ENCODE measurements around the gene MLXIPL.

The MLXIPL gene

DNA sequence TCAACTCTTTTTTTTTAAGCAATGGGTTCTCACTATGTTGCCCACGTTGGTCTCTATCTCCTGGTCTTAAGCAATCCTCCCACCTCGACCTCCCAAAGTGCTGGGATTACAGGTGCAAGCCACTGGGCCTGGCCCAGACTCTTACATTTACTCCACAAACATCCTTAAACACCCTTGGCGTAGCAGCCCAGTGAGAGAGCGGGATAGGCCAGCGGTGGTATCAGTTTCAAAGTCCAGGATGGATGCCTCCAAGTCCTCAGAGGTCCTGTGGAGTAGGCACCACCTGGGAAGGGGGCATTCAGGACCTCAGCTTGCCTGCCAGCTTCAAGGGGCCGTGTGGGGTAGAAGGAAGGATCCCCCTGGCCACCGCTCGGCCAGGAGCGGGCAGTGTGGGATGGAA, 25.3 kb upstream of the MLXIPL start:
- Mint-ChIP-seq H3K4me1 (ENCODE audit: low read depth) (peaks cover 7% of the 10 kb centered on the region), H3K27me3 (peaks cover 76% of the 10 kb centered on the region), H3K27ac (no peak overlapping the region), H3K9me3 (no peaks in the 10 kb centered on the region), H3K4me3 (no peak overlapping the region), H3K36me3 (ENCODE audit: low read depth) (no peaks in the 10 kb centered on the region)
- DNase-seq: no peak

DNA sequence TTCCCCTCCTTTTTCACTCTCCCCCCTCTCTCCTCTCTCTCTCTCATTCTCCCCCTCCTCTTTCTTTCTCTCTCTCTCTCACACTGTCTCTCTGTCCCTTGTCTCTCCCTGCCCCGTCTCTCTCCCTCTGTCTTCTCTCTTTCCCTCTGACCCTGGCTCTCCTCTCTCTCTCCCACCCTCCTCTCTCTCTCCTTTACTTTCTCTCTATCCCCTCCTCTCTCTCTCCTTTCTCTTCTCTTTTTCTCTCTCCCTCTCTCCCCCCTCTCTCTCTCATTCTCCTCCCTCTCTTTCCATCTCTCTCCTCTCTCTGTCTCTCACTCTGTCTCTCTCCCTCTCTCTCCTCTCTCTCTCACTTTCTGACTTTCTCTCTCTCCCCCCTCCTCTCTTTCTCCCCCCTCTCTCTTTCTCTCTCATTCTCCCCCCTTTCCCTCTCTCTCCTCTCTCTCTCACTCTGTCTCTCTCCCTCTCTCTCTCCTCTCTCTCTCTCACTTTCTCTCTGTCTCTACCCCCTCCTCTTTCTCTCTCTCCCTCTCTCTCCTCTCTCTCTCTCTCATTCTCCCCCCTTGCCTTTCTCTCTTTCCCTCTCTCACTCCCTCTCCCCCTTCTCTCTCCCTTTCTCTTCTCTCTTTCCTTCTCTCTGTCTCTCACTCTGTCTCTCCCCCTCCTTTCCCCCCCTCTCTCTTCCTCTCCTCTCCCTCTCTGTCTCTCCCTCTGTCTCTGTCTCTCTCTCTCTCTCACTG, 24.4 kb upstream of the MLXIPL start:
- Mint-ChIP-seq H3K36me3 (ENCODE audit: low read depth) (no peaks in the 10 kb centered on the region), H3K27me3 (peaks cover 79% of the 10 kb centered on the region), H3K4me1 (ENCODE audit: low read depth) (peaks cover 7% of the 10 kb centered on the region), H3K4me3 (no peak overlapping the region), H3K27ac (no peak overlapping the region), H3K9me3 (no peaks in the 10 kb centered on the region)
- DNase-seq: no peak

DNA sequence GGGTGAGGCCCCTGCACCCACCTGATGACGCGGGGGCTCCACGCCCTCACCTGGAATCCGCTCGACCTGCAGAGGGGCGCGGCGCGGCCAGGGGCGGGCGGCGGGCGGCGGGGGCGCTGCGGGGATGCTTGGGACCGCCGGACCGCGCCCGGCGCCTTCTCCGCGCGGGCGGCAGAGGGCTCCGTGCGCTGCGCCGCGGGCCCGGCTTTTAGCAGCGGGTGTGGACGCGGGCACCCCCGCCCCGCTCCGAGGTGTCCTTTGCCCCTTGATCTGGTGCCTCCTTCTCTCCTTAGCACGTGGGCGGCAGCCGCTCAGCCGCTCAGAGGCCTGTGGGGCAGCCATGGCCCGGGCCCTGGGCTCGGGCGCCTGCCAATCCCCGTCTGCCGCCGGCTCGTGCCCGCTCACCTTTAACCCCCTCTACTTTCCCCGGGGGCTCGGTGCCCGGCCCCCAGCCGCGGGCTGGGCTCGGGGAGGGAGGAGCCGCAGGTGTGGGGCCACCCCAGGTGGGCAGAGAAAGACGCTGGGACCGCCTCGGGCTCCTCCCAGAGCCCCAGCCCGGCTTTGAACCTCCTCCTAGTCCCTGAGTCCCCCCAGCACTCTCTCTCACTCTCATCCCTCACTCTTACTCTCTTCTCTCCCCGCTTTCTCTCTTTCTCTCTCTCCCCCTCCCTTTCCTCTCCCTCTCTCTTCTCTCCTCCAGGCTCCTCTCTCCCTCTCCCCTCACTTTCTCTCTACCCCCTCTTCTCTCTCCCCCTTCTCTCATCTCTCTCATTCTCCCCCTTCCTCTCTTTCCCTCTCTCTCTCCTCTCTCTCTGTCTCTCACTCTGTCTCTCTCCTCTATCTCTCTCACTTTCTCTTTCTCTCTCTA, 23.6 kb upstream of the MLXIPL start:
- Mint-ChIP-seq H3K4me3 (peak overlapping the region; percentile 39), H3K36me3 (ENCODE audit: low read depth) (no peaks in the 10 kb centered on the region), H3K27ac (no peak overlapping the region), H3K27me3 (peaks cover 78% of the 10 kb centered on the region), H3K4me1 (ENCODE audit: low read depth) (peaks cover 7% of the 10 kb centered on the region), H3K9me3 (no peaks in the 10 kb centered on the region)
- peak; percentile 61 for DNase-seq

DNA sequence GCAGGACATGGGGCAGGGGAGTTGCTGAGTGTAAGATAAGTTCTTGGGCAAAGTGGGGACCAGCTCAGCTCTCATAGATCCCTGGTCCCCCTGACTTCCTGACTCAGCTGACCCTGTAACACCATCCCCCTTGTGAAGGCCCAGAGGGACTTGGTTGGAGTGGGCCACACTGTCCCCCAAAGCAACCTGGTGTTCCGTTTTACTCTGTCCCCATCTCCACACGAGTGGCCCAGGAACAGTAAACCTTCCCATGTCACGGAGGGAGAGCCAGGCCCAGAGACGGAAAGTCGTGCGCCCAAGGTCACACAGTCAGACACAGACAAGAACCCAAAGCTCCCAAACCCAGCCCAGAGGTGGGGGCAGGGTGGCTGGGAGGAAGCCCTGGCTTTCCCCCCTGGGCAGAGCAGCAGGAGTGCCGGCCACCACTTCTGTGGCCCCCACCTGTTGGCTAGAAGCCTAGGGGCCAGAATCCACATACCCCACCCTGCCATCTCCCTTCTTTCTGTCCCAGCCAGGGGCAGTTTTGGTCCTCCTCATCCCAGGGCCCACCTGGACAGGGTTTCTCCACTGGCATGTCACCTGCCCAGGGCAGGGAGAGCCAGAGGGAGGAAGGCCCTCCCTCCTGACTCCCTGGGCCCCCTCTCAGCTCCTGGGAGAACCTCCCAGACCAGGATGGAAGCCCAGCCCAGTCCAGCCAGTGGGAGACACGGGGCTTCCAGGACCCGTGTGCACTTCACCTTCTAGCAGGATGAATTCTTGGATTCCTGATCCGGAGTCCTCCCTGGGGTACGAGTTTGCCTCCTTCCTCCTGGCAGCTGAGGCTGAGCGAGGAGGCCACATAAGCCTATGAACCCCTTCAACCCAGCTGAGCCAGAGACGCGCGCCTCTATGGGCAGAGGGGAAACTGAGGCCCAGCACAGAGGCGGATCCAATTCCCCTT, 22.7 kb upstream of the MLXIPL start:
- no peaks in the 10 kb centered on the region for H3K9me3 Mint-ChIP-seq
- no peak overlapping the region for H3K27ac Mint-ChIP-seq
- no peak overlapping the region for H3K4me3 Mint-ChIP-seq
- H3K36me3 Mint-ChIP-seq (ENCODE audit: low read depth): no peaks in the 10 kb centered on the region
- DNase-seq: no peak
- peaks cover 76% of the 10 kb centered on the region for H3K27me3 Mint-ChIP-seq
- H3K4me1 Mint-ChIP-seq (ENCODE audit: low read depth): peaks cover 7% of the 10 kb centered on the region

DNA sequence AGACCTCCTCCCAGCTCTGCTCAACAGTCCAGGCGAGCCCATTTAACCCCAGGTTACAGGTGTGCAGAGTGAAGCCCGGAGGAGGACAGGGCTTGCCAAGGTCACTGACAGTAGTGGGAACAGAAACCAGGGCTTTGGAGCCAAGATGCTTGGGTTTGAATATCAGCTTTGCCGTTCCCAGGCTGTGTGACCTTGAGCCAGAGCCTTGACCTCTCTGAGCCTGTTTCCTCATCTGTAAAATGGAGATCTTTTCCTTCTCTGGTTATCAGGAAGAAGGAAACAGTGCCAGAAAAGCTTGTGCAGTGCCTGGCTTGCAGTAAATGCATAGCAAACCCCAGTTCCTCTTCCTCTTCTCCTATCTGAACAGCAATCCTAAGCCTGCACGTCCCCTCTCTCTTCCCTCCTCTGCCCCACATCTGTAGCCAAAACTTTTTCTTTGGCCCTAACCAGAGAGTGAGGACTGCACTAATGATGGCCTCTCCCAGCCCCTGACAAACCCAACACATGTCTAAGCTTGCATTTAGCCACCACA, 21.4 kb upstream of the MLXIPL start:
- no peak overlapping the region for H3K27ac Mint-ChIP-seq
- peaks cover 67% of the 10 kb centered on the region for H3K27me3 Mint-ChIP-seq
- DNase-seq: no peak
- no peaks in the 10 kb centered on the region for H3K36me3 Mint-ChIP-seq (ENCODE audit: low read depth)
- no peaks in the 10 kb centered on the region for H3K9me3 Mint-ChIP-seq
- peaks cover 7% of the 10 kb centered on the region for H3K4me1 Mint-ChIP-seq (ENCODE audit: low read depth)
- no peak overlapping the region for H3K4me3 Mint-ChIP-seq

DNA sequence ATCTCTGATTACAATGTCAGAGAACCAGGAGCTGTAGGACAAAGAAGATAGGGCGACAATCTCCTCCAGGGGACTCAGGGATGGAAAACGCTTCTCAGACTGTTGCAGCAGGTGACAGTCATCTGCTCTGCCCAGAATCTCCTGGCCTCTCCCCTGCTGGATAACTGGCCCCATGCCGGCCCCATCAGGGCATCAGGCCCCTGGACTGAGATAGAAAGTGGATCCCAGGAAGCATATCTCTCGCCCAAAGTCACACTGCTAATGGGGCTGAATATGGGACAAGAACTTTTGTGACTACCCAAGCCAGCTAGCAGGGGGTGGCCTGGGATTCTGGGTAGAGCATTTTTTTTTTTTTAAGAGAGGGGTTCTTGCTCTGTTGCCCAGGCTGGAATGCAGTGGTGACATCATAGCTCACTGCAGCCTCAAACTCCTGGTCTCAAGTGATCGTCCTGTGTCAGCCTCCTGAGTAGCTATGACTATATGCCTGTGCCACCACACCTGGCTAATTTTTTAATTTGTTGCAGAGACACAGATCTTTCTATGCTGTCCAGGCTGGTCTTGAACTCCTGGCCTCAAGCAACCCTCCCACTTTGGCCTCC, 20.5 kb upstream of the MLXIPL start:
- Mint-ChIP-seq H3K27ac (no peak overlapping the region), H3K36me3 (ENCODE audit: low read depth) (no peaks in the 10 kb centered on the region), H3K9me3 (no peaks in the 10 kb centered on the region), H3K4me3 (no peak overlapping the region), H3K4me1 (ENCODE audit: low read depth) (peaks cover 7% of the 10 kb centered on the region), H3K27me3 (peaks cover 58% of the 10 kb centered on the region)
- DNase-seq: no peak

DNA sequence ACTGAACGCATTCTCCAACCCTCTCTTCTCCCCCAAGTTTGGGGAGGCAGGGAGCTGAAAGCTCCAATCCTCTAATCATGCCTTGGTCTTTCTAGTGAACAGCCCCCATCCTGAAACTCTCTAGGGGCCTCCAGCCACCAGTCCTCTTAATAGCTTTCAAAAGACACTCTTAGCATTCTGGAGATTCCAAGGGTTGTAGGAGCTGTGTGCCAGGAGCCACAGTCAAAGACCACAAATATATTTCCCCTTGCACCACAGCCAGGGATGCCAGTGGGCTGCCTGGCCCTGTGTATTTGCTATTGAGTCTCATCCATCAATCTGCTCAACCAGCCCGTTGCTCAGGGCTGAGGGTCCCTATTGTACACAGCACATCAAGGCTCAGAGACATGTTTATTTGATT, 18.5 kb upstream of the MLXIPL start:
- Mint-ChIP-seq H3K9me3 (no peaks in the 10 kb centered on the region), H3K4me1 (ENCODE audit: low read depth) (no peaks in the 10 kb centered on the region), H3K36me3 (ENCODE audit: low read depth) (no peaks in the 10 kb centered on the region), H3K27me3 (peaks cover 39% of the 10 kb centered on the region), H3K4me3 (no peak overlapping the region), H3K27ac (no peak overlapping the region)
- DNase-seq: no peak

DNA sequence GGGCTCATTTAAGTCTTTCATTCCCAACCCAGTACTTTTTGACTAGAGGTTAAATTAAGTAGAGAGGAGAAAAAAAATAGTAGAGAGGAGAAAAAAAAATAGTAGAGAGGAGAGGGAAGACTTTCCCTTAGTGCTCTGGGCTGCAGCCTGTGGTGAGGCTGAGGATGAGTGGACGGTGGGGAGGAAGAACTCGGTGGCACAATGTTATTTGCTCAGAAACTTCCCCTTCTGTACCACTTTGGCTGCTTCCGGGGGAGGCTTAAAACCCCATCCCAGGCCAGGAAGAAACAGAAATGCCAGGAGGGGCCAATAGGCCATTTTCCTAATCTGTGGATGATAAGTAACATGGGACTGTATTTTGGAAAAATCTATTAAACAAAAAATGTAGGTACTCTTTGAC, 14.6 kb upstream of the MLXIPL start:
- H3K27ac Mint-ChIP-seq: no peak overlapping the region
- H3K36me3 Mint-ChIP-seq (ENCODE audit: low read depth): no peaks in the 10 kb centered on the region

DNA sequence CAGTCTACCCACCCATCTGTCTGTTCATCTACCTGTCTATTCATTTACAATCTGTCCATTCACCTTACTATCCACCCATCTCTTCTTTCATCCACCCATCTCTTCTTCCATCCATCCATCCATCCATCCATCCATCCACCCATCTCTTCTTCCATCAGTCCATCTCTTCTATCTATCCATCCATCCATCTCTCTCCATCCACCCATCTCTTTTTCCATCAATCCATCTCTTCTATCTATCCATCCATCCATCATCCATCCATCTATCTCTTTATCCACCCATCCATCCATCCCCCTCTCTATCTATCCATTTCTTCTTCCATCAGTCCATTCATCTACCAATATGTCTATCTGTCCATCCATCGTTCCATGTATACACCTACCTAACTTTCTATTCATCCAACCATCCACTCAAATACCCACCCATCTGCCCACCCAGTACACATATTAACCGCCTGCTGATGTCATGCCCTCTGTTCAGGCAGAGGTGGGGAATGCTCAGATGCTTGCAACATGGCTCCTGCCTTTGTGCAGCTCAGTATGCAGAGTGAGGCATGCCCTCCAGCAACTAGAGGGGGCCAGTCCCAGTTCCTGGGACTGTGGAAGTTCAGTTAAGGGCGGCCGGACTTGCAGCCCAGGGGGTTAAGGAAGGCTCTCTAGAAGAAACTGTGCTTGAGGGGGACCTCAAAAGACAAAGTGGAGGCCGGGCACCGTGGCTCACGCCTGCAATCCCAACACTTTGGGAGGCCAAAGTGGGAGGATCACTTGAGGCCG, 11.3 kb upstream of the MLXIPL start:
- H3K27ac Mint-ChIP-seq: no peak overlapping the region
- no peak overlapping the region for H3K4me3 Mint-ChIP-seq
- H3K9me3 Mint-ChIP-seq: no peaks in the 10 kb centered on the region
- H3K27me3 Mint-ChIP-seq: peaks cover 35% of the 10 kb centered on the region
- DNase-seq: no peak
- no peaks in the 10 kb centered on the region for H3K36me3 Mint-ChIP-seq (ENCODE audit: low read depth)
- H3K4me1 Mint-ChIP-seq (ENCODE audit: low read depth): peaks cover 4% of the 10 kb centered on the region

More for the DNA sequence above, 14.6 kb upstream of the MLXIPL start:
- Mint-ChIP-seq H3K4me1 (ENCODE audit: low read depth) (peaks cover 4% of the 10 kb centered on the region), H3K27me3 (peaks cover 24% of the 10 kb centered on the region), H3K9me3 (no peaks in the 10 kb centered on the region), H3K4me3 (no peak overlapping the region)
- no peak for DNase-seq

DNA sequence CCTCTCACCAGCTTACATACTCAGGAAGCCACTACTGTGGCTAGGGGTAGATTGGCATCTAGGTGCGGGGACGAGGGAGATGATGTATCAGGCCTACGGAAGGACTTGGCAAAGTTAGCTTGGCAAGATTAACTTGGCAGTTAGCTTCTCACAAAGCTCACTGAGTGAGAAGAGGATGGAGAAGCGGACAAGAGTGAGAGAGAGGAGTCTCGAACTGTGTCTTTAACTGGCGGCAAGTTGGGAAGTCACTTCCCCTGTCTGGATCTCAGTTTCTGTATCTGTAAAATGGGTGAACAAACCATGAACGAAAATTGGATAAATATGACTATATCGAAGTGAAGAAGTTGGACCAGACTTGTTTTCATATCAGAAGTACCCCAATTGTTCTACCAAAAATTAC, 9.5 kb upstream of the MLXIPL start:
- H3K36me3 Mint-ChIP-seq (ENCODE audit: low read depth): no peaks in the 10 kb centered on the region
- peaks cover 4% of the 10 kb centered on the region for H3K4me1 Mint-ChIP-seq (ENCODE audit: low read depth)
- H3K9me3 Mint-ChIP-seq: no peaks in the 10 kb centered on the region
- H3K27ac Mint-ChIP-seq: no peak overlapping the region
- H3K27me3 Mint-ChIP-seq: peaks cover 41% of the 10 kb centered on the region
- DNase-seq: no peak
- no peak overlapping the region for H3K4me3 Mint-ChIP-seq

DNA sequence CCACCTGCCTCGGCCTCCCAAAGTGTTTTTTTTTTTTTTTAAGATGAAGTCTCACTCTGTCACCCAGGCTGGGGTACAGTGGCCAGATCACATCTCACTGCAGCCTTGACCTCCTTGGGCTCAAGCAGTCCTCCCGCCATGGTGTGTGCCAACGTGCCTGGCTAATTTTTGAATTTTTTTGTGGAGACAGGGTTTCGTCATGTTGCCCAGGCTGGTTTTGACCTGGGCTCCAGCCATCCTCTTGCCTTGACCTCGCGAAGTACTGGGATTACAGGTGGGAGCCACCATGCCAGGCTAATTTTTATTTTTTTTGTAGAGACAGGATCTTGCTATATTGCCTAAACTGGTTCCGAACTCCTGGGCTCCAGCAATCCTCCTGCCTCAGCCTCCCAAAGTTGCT, 9.0 kb upstream of the MLXIPL start:
- Mint-ChIP-seq H3K9me3 (no peaks in the 10 kb centered on the region), H3K27me3 (peaks cover 46% of the 10 kb centered on the region), H3K36me3 (ENCODE audit: low read depth) (no peaks in the 10 kb centered on the region), H3K4me3 (no peak overlapping the region), H3K4me1 (ENCODE audit: low read depth) (peaks cover 4% of the 10 kb centered on the region), H3K27ac (no peak overlapping the region)
- DNase-seq: no peak

DNA sequence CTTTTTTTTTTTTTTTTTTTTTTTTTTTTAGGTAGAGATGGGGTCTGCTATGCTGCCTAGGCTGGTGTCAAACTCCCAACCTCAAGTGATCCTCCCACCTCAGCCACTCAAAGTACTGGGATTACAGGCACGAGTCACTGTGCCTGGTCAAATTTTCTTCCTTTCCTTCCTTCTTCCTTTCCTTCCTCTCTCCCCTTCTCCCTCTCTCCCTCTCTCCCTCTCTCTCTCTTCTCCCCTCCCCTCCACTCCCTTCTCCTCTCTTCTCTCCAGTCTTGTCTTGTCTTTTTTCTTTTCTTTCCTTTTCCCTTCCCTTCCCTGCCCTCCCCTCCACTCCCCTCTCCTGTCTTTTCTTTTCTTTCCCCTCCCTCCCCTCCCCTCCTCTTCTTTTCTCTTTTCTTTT, 7.2 kb upstream of the MLXIPL start:
- H3K27me3 Mint-ChIP-seq: peaks cover 61% of the 10 kb centered on the region
- no peaks in the 10 kb centered on the region for H3K9me3 Mint-ChIP-seq
- no peaks in the 10 kb centered on the region for H3K36me3 Mint-ChIP-seq (ENCODE audit: low read depth)
- no peak overlapping the region for H3K27ac Mint-ChIP-seq
- peaks cover 4% of the 10 kb centered on the region for H3K4me1 Mint-ChIP-seq (ENCODE audit: low read depth)
- no peak for DNase-seq
- no peak overlapping the region for H3K4me3 Mint-ChIP-seq

DNA sequence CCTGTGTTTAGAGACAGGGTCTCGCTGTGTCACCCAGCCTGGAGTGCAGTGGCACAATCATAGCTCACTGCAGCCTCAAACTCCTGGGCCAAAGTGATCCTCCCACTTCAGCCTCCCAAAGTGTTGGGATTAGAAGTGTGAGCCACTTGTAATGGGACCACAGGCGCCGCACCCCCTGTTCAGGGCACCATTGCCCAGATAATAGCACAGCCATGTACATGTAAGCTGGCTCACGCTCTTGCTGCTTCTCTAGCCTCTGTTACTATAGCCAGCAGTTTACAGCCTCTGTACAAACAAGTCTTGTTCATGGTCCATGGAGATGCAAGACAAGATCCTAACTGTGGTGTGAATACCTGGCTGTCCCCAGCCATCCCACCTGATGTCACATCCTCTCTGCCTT, 4.2 kb upstream of the MLXIPL start:
- H3K27me3 Mint-ChIP-seq: peaks cover 63% of the 10 kb centered on the region
- no peaks in the 10 kb centered on the region for H3K36me3 Mint-ChIP-seq (ENCODE audit: low read depth)
- H3K4me3 Mint-ChIP-seq: no peak overlapping the region
- H3K27ac Mint-ChIP-seq: no peak overlapping the region
- H3K9me3 Mint-ChIP-seq: no peaks in the 10 kb centered on the region
- peaks cover 3% of the 10 kb centered on the region for H3K4me1 Mint-ChIP-seq (ENCODE audit: low read depth)
- no peak for DNase-seq
